Fibroblast of peridontal ligament (primary cell): ENCODE results near the gene FOXP2.
"Not testable (repeated sequence)": the region's sequence is repeated elsewhere in the genome, so short reads cannot be mapped to it uniquely, and the experiment has no call there.

ENCODE experiments used
- DNase-seq: peaks from one replicate; pipeline ENCODE4 v3.0.0-alpha.2; 2010; ENCODE audit errors: extremely low read depth

The FOXP2 gene

GRCh38 chr7:114422507-114423501 lies 8.2 kb downstream of the FOXP2 start:
- DNase-seq, result no peak

GRCh38 chr7:114426382-114426781 lies 11.8 kb downstream of the FOXP2 start:
- no peak for DNase-seq

GRCh38 chr7:114426824-114427223 lies 12.2 kb downstream of the FOXP2 start:
- DNase-seq, result peak; percentile 40

- no peak for DNase-seq
Observed at GRCh38 chr7:114428211-114428610, 13.6 kb downstream of the FOXP2 start.

GRCh38 chr7:114431189-114431588 lies 16.6 kb downstream of the FOXP2 start:
- DNase-seq, result no peak

GRCh38 chr7:114432061-114432460 lies 17.4 kb downstream of the FOXP2 start:
- DNase-seq, result no peak

GRCh38 chr7:114432703-114433102 lies 18.1 kb downstream of the FOXP2 start:
- DNase-seq, result no peak

- DNase-seq, result no peak
Observed at GRCh38 chr7:114439581-114439980, 25.0 kb downstream of the FOXP2 start.

- not testable (repeated sequence) for DNase-seq
Observed at GRCh38 chr7:114440927-114441326, 26.3 kb downstream of the FOXP2 start.

- no peak for DNase-seq
Observed at GRCh38 chr7:114444196-114444595, 29.6 kb downstream of the FOXP2 start.

- no peak for DNase-seq
Observed at GRCh38 chr7:114450431-114450830, 35.8 kb downstream of the FOXP2 start.

GRCh38 chr7:114459574-114459973 lies 45.0 kb downstream of the FOXP2 start:
- no peak for DNase-seq

GRCh38 chr7:114460021-114460420 lies 45.4 kb downstream of the FOXP2 start:
- no peak for DNase-seq

GRCh38 chr7:114466917-114467316 lies 52.3 kb downstream of the FOXP2 start:
- no peak for DNase-seq

GRCh38 chr7:114468844-114469243 lies 54.2 kb downstream of the FOXP2 start:
- no peak for DNase-seq

- DNase-seq, result no peak
Observed at GRCh38 chr7:114472896-114473512, 58.4 kb downstream of the FOXP2 start.

- no peak for DNase-seq
Observed at GRCh38 chr7:114478384-114478783, 63.8 kb downstream of the FOXP2 start.

- peak; percentile 2 for DNase-seq
Observed at GRCh38 chr7:114481999-114482398, 67.4 kb downstream of the FOXP2 start.

- no peak for DNase-seq
Observed at GRCh38 chr7:114484226-114484625, 69.6 kb downstream of the FOXP2 start.

- no peak for DNase-seq
Observed at GRCh38 chr7:114487174-114487573, 72.6 kb downstream of the FOXP2 start.

GRCh38 chr7:114488696-114489095 lies 74.1 kb downstream of the FOXP2 start:
- no peak for DNase-seq

GRCh38 chr7:114497491-114497890 lies 82.9 kb downstream of the FOXP2 start:
- DNase-seq, result not testable (repeated sequence)
